Cardiac fibroblast (primary cell): ENCODE measurements around the gene MEST.
A peak's percentile ranks its signal among the peaks of the same experiment; 100 is the strongest.

Experiments
- DNase-seq, 2 donors: peaks; one replicate each; pipeline versions ENCODE4 v3.0.0 to v3.0.0-alpha.2; 2010; ENCODE audit warnings: low read depth in 2 of 2
- H3K4me3 ChIP-seq, 2 donors: replicated peaks in 1 of 2; 1 replicate in 1 of 2; 2 replicates in 1 of 2; pipeline ENCODE4 v1.5.1; 2011; ENCODE audit warnings: low read depth in 2 of 2, low read length in 2 of 2, mild to moderate bottlenecking in 2 of 2, moderate library complexity in 1 of 2
- CTCF ChIP-seq: IDR thresholded peaks from one replicate; pipeline ENCODE4 v1.5.1; 2011; ENCODE audit warnings: low read depth, mild to moderate bottlenecking, low read length, inconsistent platforms

Gene MEST

DNA sequence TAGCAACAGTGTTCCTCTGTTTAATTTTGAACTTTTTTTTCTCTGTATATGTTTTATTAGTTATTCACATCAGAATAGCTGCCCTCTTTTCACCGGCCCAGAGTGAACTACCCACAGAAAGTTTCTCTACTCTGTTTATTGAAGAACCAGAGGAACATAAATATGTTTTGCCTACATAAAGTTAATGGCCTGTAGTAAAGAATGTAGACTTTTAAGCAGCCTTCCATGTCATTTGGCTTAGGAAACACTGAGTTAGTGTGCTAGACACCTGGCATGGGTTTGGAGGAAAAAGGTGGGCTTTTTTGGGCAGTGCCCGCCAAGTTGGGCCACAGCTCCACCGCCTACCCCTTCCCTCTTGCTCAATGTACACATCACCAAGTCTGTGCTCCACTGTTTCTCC lies 8.9 kb upstream of the MEST start:
- TF ChIP-seq CTCF: no peak
- no peak for DNase-seq
- no peak overlapping the region for H3K4me3 ChIP-seq

- DNase-seq: no peak
- no peak overlapping the region for H3K4me3 ChIP-seq
- no peak for TF ChIP-seq CTCF
Observed at GRCh38 chr7:130485734-130486113, 6.2 kb upstream of the MEST start.

GRCh38 chr7:130486114-130486953 lies 5.6 kb upstream of the MEST start:
- peak in 1 of 2 donors; percentile 6 for DNase-seq
- peak overlapping the region; percentile 14 to 22 for H3K4me3 ChIP-seq
- peak; percentile 45 for TF ChIP-seq CTCF

DNA sequence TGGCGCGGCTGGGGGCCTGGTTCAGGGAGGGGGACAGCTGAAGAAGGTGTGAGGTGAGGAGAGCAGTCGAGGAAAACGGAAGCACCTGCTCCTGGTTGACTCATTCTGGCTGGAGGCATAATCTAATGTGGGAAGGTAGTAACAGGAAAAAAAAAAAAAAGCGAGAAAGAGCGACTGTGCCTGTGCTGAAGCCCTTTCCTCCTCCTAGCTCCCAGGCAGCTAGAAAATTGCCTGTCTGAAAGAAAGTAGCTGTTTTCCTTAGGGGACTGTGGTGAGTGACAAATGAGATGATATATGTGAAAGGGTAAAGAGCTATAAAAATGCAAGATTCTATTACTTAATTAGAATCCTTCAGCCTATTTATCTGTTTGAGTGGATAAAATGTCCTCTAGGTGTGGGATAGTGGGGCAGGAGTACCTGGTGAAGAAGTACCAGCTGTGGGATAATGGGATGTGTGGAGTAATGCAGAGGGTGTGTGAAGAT lies 4.9 kb upstream of the MEST start:
- H3K4me3 ChIP-seq: no peak overlapping the region
- TF ChIP-seq CTCF: no peak
- DNase-seq: no peak

DNA sequence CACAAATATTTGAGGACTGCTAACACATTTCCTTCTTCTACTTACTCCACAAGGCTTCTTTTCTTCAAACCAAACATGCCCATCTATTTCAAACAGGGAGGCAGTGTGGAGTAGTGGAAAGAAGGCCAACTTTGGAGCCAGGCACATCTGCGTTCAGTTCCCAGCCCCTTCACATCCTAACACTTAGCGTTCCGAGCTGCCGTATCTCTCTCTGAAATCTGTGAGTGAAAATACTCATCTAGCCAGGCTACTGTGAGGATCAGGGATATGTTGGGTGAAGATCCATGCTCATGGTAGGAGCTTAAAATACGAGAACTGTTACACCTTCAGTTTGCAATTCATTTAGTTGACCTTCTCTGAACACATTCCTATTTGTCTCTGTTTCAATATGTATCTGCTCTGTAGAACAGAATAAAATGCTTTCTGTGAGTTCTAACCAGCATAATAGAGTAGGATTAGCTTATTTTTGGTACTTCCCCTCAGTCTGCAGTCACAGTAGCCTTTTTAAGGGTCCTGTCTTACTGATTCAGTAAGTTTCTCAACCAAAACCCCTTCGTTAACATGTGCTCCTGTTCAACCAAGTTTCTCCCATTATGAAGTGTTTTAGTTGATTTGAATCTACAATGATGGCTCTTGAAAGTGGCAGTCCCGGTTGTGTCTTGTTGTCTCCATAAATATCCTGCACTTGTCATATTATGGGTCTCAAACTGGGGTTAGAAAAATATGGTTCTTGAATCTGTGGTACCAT lies 3.3 kb upstream of the MEST start:
- peak in 1 of 2 donors; percentile 14 for DNase-seq
- no peak for TF ChIP-seq CTCF
- H3K4me3 ChIP-seq: no peak overlapping the region

- TF ChIP-seq CTCF: no peak
- peak; percentile 34 to 64 for DNase-seq
- H3K4me3 ChIP-seq: no peak overlapping the region
Observed at GRCh38 chr7:130489140-130489983, 2.5 kb upstream of the MEST start.
